ENCODE results near the gene GDF10.

DNA sequence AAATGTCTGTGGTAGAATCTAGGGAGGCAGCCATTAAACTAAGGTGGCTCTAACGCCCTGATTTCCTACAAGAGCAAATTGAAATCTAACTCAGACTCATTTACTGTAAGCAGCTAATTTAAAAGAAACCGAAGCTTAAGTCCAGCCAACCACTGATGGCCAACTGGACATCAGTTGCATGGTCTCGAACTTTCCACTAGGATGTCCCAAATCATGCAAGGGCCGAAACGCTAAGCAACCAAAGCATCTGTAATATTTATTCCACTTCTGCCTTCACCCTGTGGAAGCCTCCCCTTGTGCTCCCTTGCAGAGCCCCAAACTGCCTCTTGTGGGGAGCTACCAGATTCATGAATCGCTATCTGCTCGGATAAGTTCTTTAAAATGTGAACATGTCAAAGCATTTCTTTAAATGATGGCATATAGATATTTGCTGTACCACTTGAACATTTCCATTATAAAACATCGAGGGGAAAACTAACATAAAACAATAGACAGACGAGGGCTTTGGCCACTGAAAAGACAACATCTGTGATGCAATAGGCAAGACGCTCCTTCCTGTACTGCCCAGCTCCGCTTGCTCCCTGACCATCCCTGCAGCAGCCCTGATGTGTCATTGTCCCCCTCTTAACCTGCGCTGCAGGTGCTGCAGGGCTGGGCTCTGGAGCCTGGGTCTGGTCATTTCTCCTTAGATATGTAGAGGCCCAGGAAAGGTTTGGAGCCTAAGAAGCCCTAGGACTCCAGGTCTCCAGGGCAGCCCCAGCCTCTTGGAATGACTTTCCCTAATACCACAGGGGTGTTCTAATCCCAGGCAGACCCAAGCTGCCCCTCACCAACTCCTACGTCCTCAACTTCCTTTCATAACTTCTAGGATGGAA, 45.2 kb downstream of the GDF10 start:
- TF ChIP-seq, protein P1, sequence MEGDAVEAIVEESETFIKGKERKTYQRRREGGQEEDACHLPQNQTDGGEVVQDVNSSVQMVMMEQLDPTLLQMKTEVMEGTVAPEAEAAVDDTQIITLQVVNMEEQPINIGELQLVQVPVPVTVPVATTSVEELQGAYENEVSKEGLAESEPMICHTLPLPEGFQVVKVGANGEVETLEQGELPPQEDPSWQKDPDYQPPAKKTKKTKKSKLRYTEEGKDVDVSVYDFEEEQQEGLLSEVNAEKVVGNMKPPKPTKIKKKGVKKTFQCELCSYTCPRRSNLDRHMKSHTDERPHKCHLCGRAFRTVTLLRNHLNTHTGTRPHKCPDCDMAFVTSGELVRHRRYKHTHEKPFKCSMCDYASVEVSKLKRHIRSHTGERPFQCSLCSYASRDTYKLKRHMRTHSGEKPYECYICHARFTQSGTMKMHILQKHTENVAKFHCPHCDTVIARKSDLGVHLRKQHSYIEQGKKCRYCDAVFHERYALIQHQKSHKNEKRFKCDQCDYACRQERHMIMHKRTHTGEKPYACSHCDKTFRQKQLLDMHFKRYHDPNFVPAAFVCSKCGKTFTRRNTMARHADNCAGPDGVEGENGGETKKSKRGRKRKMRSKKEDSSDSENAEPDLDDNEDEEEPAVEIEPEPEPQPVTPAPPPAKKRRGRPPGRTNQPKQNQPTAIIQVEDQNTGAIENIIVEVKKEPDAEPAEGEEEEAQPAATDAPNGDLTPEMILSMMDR (IDR thresholded peaks at IDR 0.05) = no peak
- TF ChIP-seq POLR2A (IDR thresholded peaks at IDR 0.05) = no peak
- no peak for TF ChIP-seq POLR2AphosphoS5 (IDR thresholded peaks at IDR 0.05)
